Panc1 (cell line): ENCODE data around the gene ARAF. TPM values are rescaled to one million over a fixed set of nuclear protein-coding genes. Genes with fewer than 3 reads are reported as not detected.

Experiments used
- ATAC-seq: fragments of 200-7000 bp; cut with Tn5 transposase; 2 replicates; pipeline ENCODE4 v1.9.1; 2020; ENCODE audit warnings: mild to moderate bottlenecking, moderate library complexity
- BruUV-seq: library from RNA; stranded (reverse); fragments of 400-500 nt; replicated peaks from 2 replicates; lab custom pipeline; 2021; lab: Mats Ljungman, UMichigan
- CTCF ChIA-PET: fragments of 300-600 bp; sonication (Branson Sonifier 250); formaldehyde crosslinking; loops from one replicate; lab custom pipeline; 2022; ENCODE audit warnings: antibody characterized with exemption; lab: Charles Lee
- POLR2A ChIA-PET: fragments of 300-600 bp; sonication (Branson Sonifier 250); formaldehyde crosslinking; loops from one replicate; lab custom pipeline; 2022; ENCODE audit warnings: antibody characterized with exemption; lab: Charles Lee
- DNase-seq: peaks from one replicate; pipeline ENCODE4 v3.0.0-alpha.2; 2010; ENCODE audit warnings: low read depth, low spot score
- H3K27ac ChIP-seq: 2 replicates; pipeline ENCODE4 v1.5.1; 2011; ENCODE audit warnings: mild to moderate bottlenecking, low read length, inconsistent platforms
- H3K27me3 ChIP-seq: fragments of 200-500 bp; sonication (Bioruptor generic); 2 replicates; pipeline ENCODE4 v1.6.0; 2014; ENCODE audit warnings: low read length, inconsistent platforms; ENCODE audit not compliant: control insufficient read depth, insufficient read depth
- H3K36me3 ChIP-seq: fragments of 200-500 bp; sonication (Bioruptor generic); 2 replicates; pipeline ENCODE4 v1.5.1; 2014; ENCODE audit warnings: inconsistent platforms, mild to moderate bottlenecking, low read length, moderate library complexity; ENCODE audit not compliant: control insufficient read depth, insufficient read depth
- H3K4me1 ChIP-seq: 2 replicates; pipeline ENCODE4 v1.5.1; 2011; ENCODE audit warnings: inconsistent platforms, mild to moderate bottlenecking, low read length, moderate library complexity; ENCODE audit not compliant: control insufficient read depth, insufficient read depth
- H3K4me3 ChIP-seq, 2 experiments: 2 replicates each; pipeline ENCODE4 v1.5.1; 2011 to 2012; ENCODE audit warnings: low read depth in 2 of 2, low read length in 2 of 2, mild to moderate bottlenecking in 2 of 2, inconsistent platforms in 1 of 2, moderate library complexity in 1 of 2
- H3K9me3 ChIP-seq: fragments of 200-500 bp; sonication (Bioruptor generic); 2 replicates; pipeline ENCODE4 v1.5.1; 2014; ENCODE audit warnings: low read depth, mild to moderate bottlenecking, inconsistent platforms, low read length, moderate library complexity; ENCODE audit not compliant: control insufficient read depth, insufficient read depth
- CTCF ChIP-seq: fragments of 450-650 bp; IDR thresholded peaks from 2 replicates; pipeline ENCODE4 v1.5.1; 2017; ENCODE audit warnings: mild to moderate bottlenecking
- POLR2AphosphoS5 ChIP-seq: IDR thresholded peaks from 2 replicates; pipeline ENCODE4 v1.6.1; 2012; ENCODE audit warnings: mild to moderate bottlenecking, low read depth, low read length, moderate library complexity
- REST ChIP-seq, 2 experiments: IDR thresholded peaks; 2 replicates each; pipeline ENCODE4 v1.6.1; 2011 to 2012; ENCODE audit warnings: low read depth in 2 of 2, control low read depth in 1 of 2, low read length in 1 of 2, mild to moderate bottlenecking in 1 of 2, moderate library complexity in 1 of 2; ENCODE audit not compliant: insufficient read depth in 1 of 2
- SIN3A ChIP-seq: IDR thresholded peaks from 2 replicates; pipeline ENCODE4 v1.6.1; 2012; ENCODE audit warnings: low read depth, mild to moderate bottlenecking, low read length, moderate library complexity, borderline replicate concordance; ENCODE audit not compliant: insufficient read depth
- TCF7L2 ChIP-seq: IDR thresholded peaks from 2 replicates; pipeline ENCODE4 v1.6.1; 2011; ENCODE audit warnings: mild to moderate bottlenecking, low read depth, low read length, inconsistent platforms
- in situ Hi-C: cut with HindIII; loops from 2 replicates; pipeline ENCODE4 v1.10.0; 2016; ENCODE audit warnings: low sequenced_read_pairs, low pct_unique_long_range_greater_than_20kb
- intact Hi-C: fragments of 100-400 bp; cut with micrococcal nuclease; formaldehyde crosslinking; loops from one replicate; pipeline ENCODE4 v1.10.0; 2022; ENCODE audit not compliant: unreplicated experiment
- total RNA-seq: library from RNA; stranded (reverse); gene quantifications from one replicate; pipeline ENCODE4 v1.2.1, GENCODE V29; 2021; ENCODE audit not compliant: unreplicated experiment

Gene ARAF
- total RNA-seq, 1 experiment from 2014 or later = 87.9 TPM

- BruUV-seq = no TSS peak
- POLR2A ChIA-PET = no interaction called here
- no peak for TF ChIP-seq SIN3A
- TF ChIP-seq REST (IDR thresholded peaks at IDR 0.05; ENCODE audit: insufficient read depth in 1 of 2, low read depth in 2 of 2, low read length in 1 of 2) = no peak
- TF ChIP-seq POLR2AphosphoS5 = no peak
- TF ChIP-seq TCF7L2 = no peak
- no peak for TF ChIP-seq CTCF
These were observed 49.5 kb downstream of the ARAF start for GRCh38 chrX:47610511-47610910.

GRCh38 chrX:47611489-47611888 is 50.5 kb downstream of the ARAF start:
- BruUV-seq = no TSS peak
- no peaks in the 10 kb centered on the region for H3K27me3 ChIP-seq
- peaks cover 2% of the 10 kb centered on the region; the same call in 1 of the 2 replicates for H3K4me1 ChIP-seq
- intact Hi-C loops (no loop called here), in situ Hi-C loops (no loop called here)
- H3K4me3 ChIP-seq = no peak overlapping the region
- DNase-seq (no peak), ATAC-seq (no peak)
- H3K9me3 ChIP-seq = no peaks in the 10 kb centered on the region
- H3K27ac ChIP-seq = no peak overlapping the region
- no peak for TF ChIP-seq TCF7L2
- no peak for TF ChIP-seq SIN3A
- TF ChIP-seq POLR2AphosphoS5 = no peak
- no peak for TF ChIP-seq CTCF
- no peak for TF ChIP-seq REST (IDR thresholded peaks at IDR 0.05; ENCODE audit: insufficient read depth in 1 of 2, low read depth in 2 of 2, low read length in 1 of 2)
- POLR2A ChIA-PET = no interaction called here
- CTCF ChIA-PET = no interaction called here
- H3K36me3 ChIP-seq = no peaks in the 10 kb centered on the region

More at GRCh38 chrX:47610511-47610910, 49.5 kb downstream of the ARAF start:
- DNase-seq = no peak
- intact Hi-C loops (no loop called here), in situ Hi-C loops (no loop called here)
- Histone ChIP-seq H3K27ac (no peak overlapping the region), H3K9me3 (no peaks in the 10 kb centered on the region), H3K36me3 (no peaks in the 10 kb centered on the region), H3K4me3 (no peak overlapping the region), H3K4me1 (peaks cover 2% of the 10 kb centered on the region; the same call in 1 of the 2 replicates), H3K27me3 (no peaks in the 10 kb centered on the region)
- CTCF ChIA-PET = interaction anchor here (0.7 kb wide), 1 partner anchor 10 kb away, joined by 3 read pairs; no protein-coding TSS in a partner anchor
- no peak for ATAC-seq
